ENCODE results near the gene EPB42.

DNA sequence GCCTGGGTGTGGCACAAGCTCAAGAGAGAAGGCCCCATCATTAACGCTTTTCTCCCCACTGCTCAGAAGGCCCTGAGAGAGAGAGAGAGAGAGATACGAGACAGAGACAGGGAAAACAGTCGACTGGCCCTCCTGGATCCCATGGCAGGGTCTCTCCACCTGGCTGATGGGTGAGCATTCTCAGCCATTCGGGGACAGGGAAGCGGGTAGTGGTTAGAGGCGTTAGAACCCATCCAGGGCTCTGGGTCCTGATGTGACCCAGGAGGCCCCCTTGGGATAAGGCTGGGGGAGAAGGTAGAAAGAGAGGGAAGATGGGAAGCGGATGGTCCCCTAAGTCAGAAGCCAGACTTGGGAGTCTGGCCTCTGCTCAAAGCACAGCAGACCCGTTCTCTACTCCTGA is 38.0 kb upstream of the EPB42 start:
- TF ChIP-seq, protein P1, sequence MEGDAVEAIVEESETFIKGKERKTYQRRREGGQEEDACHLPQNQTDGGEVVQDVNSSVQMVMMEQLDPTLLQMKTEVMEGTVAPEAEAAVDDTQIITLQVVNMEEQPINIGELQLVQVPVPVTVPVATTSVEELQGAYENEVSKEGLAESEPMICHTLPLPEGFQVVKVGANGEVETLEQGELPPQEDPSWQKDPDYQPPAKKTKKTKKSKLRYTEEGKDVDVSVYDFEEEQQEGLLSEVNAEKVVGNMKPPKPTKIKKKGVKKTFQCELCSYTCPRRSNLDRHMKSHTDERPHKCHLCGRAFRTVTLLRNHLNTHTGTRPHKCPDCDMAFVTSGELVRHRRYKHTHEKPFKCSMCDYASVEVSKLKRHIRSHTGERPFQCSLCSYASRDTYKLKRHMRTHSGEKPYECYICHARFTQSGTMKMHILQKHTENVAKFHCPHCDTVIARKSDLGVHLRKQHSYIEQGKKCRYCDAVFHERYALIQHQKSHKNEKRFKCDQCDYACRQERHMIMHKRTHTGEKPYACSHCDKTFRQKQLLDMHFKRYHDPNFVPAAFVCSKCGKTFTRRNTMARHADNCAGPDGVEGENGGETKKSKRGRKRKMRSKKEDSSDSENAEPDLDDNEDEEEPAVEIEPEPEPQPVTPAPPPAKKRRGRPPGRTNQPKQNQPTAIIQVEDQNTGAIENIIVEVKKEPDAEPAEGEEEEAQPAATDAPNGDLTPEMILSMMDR (IDR thresholded peaks at IDR 0.05), result no peak
- TF ChIP-seq EP300 (IDR thresholded peaks at IDR 0.05), result no peak
- TF ChIP-seq POLR2A (IDR thresholded peaks at IDR 0.05), result no peak
